ENCODE measurements around the gene ZIC2.

GRCh38 chr13:100019780-100020356 lies 38.3 kb downstream of the ZIC2 start:
- TF ChIP-seq POLR2A (IDR thresholded peaks at IDR 0.05; ENCODE audit: borderline replicate concordance, extremely low read depth, insufficient read depth, insufficient read length) (no peak), CTCF (IDR thresholded peaks at IDR 0.05 in 2 of 3, conservative IDR thresholded peaks at IDR 0.05 in 1 of 3; ENCODE audit: borderline replicate concordance in 1 of 3, insufficient read depth in 1 of 3, low read depth in 2 of 3, low read length in 2 of 3) (no peak), MAX (IDR thresholded peaks at IDR 0.05) (no peak), ZBTB33 (IDR thresholded peaks at IDR 0.05; ENCODE audit: extremely low read depth, insufficient replicate concordance, low read length) (no peak), ZFX (IDR thresholded peaks at IDR 0.05) (no peak)

All from HCT116 (cell line).